ENCODE results near the gene RASGRP3.
"Not testable (repeated sequence)": the region's sequence is repeated elsewhere in the genome, so short reads cannot be mapped to it uniquely, and the experiment has no call there.

Gene RASGRP3

DNA sequence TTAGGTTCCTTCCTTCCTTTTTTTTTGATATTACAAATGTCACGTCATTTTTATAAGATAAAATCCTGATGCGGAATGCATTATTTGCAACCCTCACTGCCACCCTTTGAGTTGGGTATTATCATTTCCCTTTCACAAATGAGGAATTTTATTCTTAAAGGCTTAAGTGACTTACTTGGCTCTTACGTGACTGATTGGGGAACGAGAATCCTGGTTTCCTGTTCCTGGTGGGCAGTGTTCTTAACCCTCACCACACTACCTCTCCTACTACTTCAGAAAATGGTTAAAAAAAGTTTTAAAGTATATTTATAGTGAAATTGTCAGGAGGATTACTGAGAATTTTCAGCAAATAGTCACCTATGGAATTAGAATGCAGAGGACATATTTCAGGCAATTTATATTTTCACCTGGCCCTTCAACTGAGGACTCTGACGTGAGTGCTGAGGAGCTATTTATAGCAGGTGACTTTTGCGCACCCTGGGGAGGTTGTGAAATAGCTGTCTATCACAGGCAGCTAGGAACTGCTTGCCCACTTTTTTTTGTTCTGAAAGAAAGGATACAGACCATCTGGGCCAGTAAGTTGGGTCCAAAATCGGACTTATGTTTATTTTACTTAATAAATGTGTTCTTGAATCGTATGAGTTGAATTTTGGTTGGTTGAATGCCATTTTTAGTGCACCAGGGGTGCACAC, 18.7 kb upstream of the RASGRP3 start:
- in situ Hi-C loops (cut with MboI; ENCODE audit: low sequenced_read_pairs), result no loop called here

DNA sequence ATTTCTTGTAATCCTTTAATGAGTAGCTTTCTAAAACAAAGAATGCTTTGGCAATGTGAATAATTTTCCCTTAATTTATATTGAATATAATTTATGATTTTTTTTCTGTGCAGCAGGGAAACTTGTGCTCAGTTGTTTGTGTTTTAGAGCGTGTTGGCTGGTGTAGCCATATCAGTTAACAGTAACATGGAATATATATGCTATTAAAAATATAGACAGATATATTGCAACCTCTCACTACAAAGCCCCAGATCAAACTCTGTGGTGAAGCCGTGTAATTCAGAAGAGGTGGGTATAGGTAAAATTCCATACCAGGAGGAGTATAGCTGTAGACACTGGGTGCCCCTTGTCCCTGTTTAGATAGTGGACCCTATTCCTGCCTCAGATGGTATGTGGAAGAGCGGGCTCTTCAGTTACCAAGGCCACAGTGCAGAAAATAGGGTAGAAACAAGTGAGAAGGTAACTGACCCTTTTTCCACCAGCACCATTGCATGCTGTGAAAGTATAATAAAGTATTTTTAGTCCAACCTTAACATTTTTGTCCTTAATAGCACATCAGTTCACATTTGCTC, 18.1 kb upstream of the RASGRP3 start:
- in situ Hi-C loops (cut with MboI; ENCODE audit: low sequenced_read_pairs), result no loop called here

DNA sequence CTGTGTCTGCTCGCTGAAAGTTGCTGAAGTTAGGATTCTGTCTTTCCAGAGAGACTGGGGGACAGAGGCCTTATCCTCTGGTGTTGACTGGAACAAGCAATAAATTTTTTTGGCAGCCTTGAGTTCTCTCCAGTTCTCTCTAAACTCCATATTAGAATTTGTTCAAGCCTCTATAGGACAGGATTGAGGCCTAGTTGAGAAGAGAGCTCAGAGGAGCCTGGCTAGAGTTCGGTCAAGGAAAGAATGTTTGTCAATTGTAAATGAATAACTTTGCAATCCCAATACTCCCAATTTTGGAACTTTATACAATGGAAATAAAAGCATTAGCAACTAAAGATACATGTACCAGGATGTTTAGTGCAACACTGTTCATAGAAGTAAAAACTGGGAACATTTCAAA, 16.7 kb upstream of the RASGRP3 start:
- in situ Hi-C loops (cut with MboI; ENCODE audit: low sequenced_read_pairs), result no loop called here

DNA sequence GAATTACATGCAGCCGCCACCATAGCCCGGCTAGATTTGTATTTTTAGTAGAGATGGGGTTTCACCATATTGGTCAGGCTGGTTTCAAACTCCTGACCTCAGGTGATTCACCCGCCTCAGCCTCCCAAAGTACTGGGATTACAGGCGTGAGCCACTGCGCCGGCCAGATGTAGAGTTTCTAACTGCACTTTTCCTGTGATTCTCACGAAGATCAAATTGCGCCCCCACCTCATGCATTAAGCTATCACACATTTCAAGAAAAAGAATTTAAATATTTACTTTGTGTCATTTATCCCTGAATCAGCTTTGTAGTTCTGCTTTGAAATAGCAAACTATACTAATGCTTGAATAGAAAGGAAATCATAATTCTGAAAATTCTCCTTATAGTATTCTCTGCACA, 13.9 kb upstream of the RASGRP3 start:
- in situ Hi-C loops (cut with MboI; ENCODE audit: low sequenced_read_pairs), result not testable (repeated sequence)

- in situ Hi-C loops (cut with MboI; ENCODE audit: low sequenced_read_pairs), result no loop called here
These were observed 9.0 kb upstream of the RASGRP3 start for GRCh38 chr2:33467413-33467812.

- in situ Hi-C loops (cut with MboI; ENCODE audit: low sequenced_read_pairs), result no loop called here
These were observed 7.2 kb upstream of the RASGRP3 start for GRCh38 chr2:33469238-33469637.

DNA sequence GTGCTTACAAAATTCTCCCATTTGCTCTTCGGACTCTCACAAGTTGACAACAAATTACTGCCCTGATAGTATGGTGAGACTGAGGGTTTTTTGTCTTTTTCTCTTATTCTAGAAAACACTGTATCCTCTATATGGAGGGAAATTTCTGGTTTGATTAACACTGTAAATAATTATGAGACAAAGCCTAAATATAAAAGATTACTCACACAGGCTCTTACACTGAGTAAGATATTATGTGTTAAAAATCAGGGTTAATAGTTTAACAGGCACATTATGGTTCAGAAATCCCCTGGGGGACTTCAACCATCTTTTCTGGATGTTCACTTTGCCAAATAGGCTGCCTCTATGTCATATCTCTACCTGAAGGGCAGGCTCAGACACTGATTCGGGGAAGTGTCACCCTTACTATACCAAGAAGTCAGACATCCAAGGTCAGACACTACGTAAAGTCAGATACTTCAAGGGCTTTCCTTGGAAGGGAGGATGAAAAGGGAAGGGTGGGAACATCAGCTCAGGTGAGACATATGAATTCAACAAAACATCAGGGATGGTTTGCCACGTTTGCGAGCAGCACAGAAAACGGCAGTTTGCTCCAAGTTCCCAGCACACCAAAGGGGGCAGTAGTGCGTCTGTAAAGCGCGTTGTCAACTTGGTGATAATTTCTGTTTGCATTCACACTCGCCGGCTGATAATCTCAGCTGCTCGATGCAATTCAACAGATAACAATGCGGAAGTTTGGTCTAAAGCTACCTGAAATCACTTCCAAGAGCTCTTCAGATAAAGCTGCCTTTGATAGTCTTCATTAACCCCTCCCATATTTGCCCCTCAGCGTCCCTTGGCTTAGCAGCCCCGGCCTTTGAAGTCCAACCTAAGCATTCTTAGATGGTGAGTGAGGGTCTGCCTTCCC, 972 bp upstream of the RASGRP3 start:
- in situ Hi-C loops (cut with MboI; ENCODE audit: low sequenced_read_pairs), result no loop called here

- in situ Hi-C loops (cut with MboI; ENCODE audit: low sequenced_read_pairs), result no loop called here
These were observed 343 bp downstream of the RASGRP3 start for GRCh38 chr2:33476793-33477190.

DNA sequence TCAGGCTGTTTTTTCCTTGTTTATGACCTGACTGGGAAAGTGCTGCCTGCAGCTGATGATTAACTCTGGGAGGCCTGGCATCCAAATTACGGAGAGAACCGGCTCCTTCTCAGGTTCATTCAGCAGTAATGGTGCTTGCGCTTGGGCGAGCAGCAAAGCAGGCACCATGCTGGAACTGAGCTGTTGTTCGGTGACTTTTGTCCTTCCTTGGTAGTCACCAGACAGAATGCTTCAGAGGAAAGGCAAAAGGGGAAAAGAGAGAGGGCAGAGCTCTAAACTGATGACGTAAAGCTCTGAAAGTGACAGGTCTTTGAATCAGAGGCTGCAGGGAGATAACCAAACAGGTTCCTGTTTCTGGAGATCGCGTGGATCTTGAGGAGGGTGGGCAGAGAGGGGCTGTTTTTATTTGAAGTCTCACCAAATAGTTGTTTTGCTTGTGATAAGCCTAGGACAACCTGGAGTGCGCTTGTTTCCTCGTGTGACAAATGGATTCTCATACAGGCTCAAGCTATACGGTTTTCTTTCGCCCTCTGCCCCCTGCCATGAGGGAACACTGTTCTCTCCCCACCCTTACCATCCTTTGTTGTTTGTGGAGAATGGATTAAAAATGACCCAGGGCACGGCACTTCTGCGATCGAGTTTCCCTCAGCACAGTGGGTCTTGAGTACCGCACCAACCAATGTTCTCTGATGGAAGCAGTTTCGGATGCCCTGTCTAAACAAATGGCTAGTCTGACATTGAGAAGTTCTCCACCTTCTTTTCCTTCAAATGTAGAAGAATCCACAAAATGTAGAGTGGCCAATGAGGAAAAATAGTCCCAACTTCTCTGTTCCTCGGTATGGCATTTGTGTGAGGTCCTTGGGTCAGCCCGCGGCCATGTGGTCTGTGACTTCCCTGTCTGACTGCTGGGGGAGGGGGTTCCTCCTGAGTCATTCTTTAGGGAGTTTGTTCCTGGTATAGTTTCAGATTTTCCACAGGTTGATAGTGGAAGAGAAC, 1.3 kb downstream of the RASGRP3 start:
- in situ Hi-C loops (cut with MboI; ENCODE audit: low sequenced_read_pairs), result no loop called here

- in situ Hi-C loops (cut with MboI; ENCODE audit: low sequenced_read_pairs), result no loop called here
These were observed 2.7 kb downstream of the RASGRP3 start for GRCh38 chr2:33478968-33479731.

- in situ Hi-C loops (cut with MboI; ENCODE audit: low sequenced_read_pairs), result no loop called here
These were observed 6.1 kb downstream of the RASGRP3 start for GRCh38 chr2:33482518-33482917.

DNA sequence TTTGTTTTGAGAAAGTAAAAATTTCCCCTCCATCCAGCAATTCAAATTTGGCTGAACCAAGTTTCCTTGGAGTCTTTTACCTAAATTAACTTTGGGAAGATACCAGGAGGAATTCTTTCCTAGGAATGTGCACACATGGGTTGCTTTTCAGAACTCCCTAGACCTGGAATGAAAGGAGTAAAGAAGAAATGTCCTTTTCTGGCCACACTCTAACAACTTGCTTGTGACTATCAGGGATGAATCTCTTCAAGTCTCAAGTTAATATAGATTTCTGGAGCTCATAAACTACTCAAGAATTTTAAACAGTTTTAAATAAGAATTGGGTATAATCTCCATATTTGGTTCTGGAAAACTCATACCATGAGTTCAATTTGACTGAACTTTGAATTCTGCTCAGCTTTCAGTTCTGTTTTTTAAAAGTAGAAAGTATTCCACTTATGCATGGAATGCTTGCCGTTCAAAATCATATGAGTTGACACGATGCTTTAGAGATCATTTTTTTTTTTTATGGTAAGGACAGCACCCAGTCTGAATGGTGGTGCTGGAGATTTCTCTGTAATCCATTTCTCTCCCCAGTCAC, 7.7 kb downstream of the RASGRP3 start:
- in situ Hi-C loops (cut with MboI; ENCODE audit: low sequenced_read_pairs), result no loop called here

DNA sequence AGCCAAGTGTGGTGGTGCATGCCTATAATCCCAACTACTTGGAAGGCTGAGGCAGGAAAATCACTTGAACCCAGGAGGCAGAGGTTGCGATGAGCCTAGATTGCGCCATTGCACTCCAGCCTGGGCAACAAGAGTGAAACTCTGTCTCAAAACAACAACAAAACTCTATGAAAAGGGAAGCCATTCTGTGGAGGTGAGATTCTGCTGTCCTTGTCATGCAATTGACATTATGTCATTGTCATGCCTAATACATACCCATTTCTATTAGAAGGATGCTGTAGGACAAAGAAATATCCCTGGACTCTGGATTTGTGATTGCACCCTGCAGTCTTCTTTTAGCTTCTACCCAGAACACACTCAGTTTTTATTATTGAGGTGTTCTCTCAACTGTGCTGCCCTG, 8.6 kb downstream of the RASGRP3 start:
- in situ Hi-C loops (cut with MboI; ENCODE audit: low sequenced_read_pairs), result no loop called here

DNA sequence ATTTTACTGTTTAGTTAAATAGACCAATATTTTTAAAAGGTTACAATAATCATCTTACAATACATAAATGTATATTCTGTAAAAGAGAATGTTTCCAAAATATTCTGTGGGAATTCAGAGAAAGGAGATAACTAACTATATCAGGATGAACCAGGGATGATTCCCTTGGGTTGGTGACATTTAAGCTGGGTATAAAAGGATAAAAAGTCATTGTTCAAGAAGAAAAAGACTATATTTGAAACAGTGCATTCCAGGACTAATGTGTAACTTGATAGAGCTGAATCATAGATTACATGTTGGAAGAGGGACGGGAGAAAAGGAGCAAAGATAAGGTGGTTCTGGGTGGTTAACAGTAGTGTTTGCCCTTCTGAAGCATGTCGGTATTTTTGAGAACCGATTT, 10.1 kb downstream of the RASGRP3 start:
- in situ Hi-C loops (cut with MboI; ENCODE audit: low sequenced_read_pairs), result no loop called here

- in situ Hi-C loops (cut with MboI; ENCODE audit: low sequenced_read_pairs), result no loop called here
These were observed 11.8 kb downstream of the RASGRP3 start for GRCh38 chr2:33488178-33488690.

GRCh38 chr2:33488715-33489540, 12.5 kb downstream of the RASGRP3 start:
- in situ Hi-C loops (cut with MboI; ENCODE audit: low sequenced_read_pairs), result no loop called here

- in situ Hi-C loops (cut with MboI; ENCODE audit: low sequenced_read_pairs), result no loop called here
These were observed 13.5 kb downstream of the RASGRP3 start for GRCh38 chr2:33489835-33490431.

GRCh38 chr2:33491441-33492084, 15.1 kb downstream of the RASGRP3 start:
- in situ Hi-C loops (cut with MboI; ENCODE audit: low sequenced_read_pairs), result no loop called here

All from HL-60/S4 (cell line).